ENCODE data around the gene C13orf46. TPM values are rescaled to one million over a fixed set of nuclear protein-coding genes. Genes with fewer than 3 reads are reported as not detected.

Gene C13orf46
- total RNA-seq, 1 experiment from 2014 or later: 0.07 TPM

DNA sequence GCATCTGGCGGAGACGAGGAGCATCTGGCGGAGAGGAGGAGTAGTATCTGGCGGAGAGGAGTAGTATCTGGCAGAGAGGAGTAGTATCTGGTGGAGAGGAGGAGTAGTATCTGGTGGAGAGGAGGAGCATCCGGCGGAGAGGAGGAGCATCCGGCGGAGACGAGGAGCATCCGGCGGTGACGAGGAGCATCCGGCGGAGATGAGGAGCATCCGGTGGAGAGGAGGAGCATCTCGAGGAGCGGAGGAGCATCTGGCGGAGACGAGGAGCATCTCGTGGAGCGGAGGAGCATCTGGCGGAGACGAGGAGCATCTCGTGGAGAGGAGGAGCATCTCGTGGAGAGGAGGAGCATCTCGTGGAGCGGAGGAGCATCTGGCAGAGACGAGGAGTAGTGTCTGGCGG, 18.6 kb downstream of the C13orf46 start:
- BruUV-seq (replicated peaks): no TSS peak
- no peak overlapping the region for H3K9ac ChIP-seq (ENCODE audit: low read length)
- no peaks in the 10 kb centered on the region for H4K20me1 ChIP-seq (ENCODE audit: low read length)
- no peaks in the 10 kb centered on the region for H3K79me2 ChIP-seq (ENCODE audit: low read length)
- H3K4me2 ChIP-seq (ENCODE audit: low read length): no peak overlapping the region
- no peaks in the 10 kb centered on the region for H3K27me3 ChIP-seq (ENCODE audit: low read length)
- no peak overlapping the region for H2AFZ ChIP-seq (ENCODE audit: low read length)
- H3F3A ChIP-seq (ENCODE audit: low read length, unreplicated experiment): no peaks in the 10 kb centered on the region
- H3K36me3 ChIP-seq (ENCODE audit: low read depth, low read length): no peaks in the 10 kb centered on the region
- no peaks in the 10 kb centered on the region for H3K9me3 ChIP-seq (ENCODE audit: low read length)
- no peaks in the 10 kb centered on the region for H3K4me1 ChIP-seq (ENCODE audit: insufficient read depth, low read length)
- no peak overlapping the region for H3K27ac ChIP-seq (ENCODE audit: low read length)
- ChIA-PET POLR2A (ENCODE audit: unreplicated experiment) (no interaction called here), CTCF (no interaction called here)
- ATAC-seq (no peak), DNase-seq (no peak)
- H3K4me3 ChIP-seq (ENCODE audit: low read length): no peak overlapping the region
- H3K9me2 ChIP-seq (replicated peaks; ENCODE audit: low read length): no peaks in the 10 kb centered on the region
- intact Hi-C loops (cut with micrococcal nuclease): no loop called here
- TF ChIP-seq EZH2phosphoT487 (IDR thresholded peaks at IDR 0.05; ENCODE audit: borderline replicate concordance, low read length): no peak
- TF ChIP-seq EZH2 (IDR thresholded peaks at IDR 0.05; ENCODE audit: low read length, unreplicated experiment): no peak
- TF ChIP-seq, protein P1, sequence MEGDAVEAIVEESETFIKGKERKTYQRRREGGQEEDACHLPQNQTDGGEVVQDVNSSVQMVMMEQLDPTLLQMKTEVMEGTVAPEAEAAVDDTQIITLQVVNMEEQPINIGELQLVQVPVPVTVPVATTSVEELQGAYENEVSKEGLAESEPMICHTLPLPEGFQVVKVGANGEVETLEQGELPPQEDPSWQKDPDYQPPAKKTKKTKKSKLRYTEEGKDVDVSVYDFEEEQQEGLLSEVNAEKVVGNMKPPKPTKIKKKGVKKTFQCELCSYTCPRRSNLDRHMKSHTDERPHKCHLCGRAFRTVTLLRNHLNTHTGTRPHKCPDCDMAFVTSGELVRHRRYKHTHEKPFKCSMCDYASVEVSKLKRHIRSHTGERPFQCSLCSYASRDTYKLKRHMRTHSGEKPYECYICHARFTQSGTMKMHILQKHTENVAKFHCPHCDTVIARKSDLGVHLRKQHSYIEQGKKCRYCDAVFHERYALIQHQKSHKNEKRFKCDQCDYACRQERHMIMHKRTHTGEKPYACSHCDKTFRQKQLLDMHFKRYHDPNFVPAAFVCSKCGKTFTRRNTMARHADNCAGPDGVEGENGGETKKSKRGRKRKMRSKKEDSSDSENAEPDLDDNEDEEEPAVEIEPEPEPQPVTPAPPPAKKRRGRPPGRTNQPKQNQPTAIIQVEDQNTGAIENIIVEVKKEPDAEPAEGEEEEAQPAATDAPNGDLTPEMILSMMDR (conservative IDR thresholded peaks at IDR 0.05; ENCODE audit: low read depth, low read length): no peak

DNA sequence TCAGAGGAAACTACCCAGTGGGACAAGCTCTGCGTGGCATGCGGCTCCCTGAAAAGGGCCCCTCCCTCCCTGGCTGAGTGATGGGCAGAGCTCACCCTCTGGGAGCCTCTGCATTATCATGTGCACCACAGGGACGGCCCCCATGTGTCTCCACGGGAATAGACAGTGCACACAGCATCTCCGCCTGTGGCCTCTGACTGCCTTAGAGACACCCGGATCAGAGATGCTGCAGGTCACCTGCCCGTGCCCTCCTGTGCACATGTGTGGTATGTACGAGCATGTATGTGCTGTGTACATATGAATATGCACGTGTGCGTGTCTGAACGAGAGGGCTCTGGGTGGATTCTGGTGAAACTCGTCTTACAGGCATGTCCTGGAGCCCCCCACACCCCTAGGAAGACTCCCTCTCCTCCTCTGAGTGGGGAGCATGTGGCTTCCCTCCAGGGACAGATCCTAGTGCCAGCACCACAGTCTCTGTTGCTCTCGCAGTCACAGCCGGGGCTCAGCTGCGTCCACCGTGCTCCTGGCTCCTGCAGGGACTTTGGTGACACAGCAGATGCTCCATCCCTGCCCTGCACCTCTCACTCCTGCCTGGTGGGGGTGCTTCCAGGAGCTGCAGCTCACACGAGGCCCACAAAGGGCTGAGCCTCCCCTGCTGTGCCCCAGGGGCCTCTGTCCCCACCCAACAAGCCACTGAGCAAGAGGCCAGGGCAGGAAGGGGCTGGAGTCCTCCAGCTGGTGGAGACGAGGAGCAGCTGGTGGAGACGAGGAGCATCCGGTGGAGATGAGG, 19.6 kb downstream of the C13orf46 start:
- Histone ChIP-seq H3K4me3 (ENCODE audit: low read length) (no peak overlapping the region), H2AFZ (ENCODE audit: low read length) (no peak overlapping the region), H3K9me2 (replicated peaks; ENCODE audit: low read length) (no peaks in the 10 kb centered on the region), H3F3A (ENCODE audit: low read length, unreplicated experiment) (no peaks in the 10 kb centered on the region), H4K20me1 (ENCODE audit: low read length) (no peaks in the 10 kb centered on the region), H3K79me2 (ENCODE audit: low read length) (no peaks in the 10 kb centered on the region), H3K27ac (ENCODE audit: low read length) (no peak overlapping the region), H3K4me1 (ENCODE audit: insufficient read depth, low read length) (no peaks in the 10 kb centered on the region), H3K9me3 (ENCODE audit: low read length) (no peaks in the 10 kb centered on the region), H3K36me3 (ENCODE audit: low read depth, low read length) (no peaks in the 10 kb centered on the region), H3K27me3 (ENCODE audit: low read length) (no peaks in the 10 kb centered on the region), H3K4me2 (ENCODE audit: low read length) (no peak overlapping the region), H3K9ac (ENCODE audit: low read length) (no peak overlapping the region)
- ChIA-PET CTCF (no interaction called here), POLR2A (ENCODE audit: unreplicated experiment) (no interaction called here)
- DNase-seq (no peak), ATAC-seq (no peak)
- intact Hi-C loops (cut with micrococcal nuclease): no loop called here
- BruUV-seq (replicated peaks): no TSS peak
- TF ChIP-seq EZH2 (IDR thresholded peaks at IDR 0.05; ENCODE audit: low read length, unreplicated experiment) (no peak), EZH2phosphoT487 (IDR thresholded peaks at IDR 0.05; ENCODE audit: borderline replicate concordance, low read length) (no peak)
- TF ChIP-seq, protein P1 (conservative IDR thresholded peaks at IDR 0.05; ENCODE audit: low read depth, low read length): no peak

DNA sequence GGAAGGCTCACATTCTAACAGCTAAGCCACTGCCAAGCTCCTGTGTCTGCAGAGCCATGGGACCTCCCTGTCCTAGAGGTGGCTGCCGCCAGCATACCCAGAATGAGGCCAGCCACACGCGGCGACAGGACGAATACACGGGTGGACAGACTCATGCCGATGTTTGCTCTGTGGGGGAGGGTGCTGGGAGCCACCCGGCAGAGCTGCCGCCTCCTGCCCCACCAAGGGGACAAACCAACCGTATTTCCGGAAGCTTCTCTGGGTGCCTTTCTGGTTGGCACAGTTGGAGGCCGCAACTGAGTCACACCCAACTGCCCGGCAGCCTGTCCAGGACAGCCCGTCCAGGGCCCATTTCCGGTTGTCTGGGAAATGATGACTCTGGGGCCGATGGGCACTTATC, 20.3 kb downstream of the C13orf46 start:
- ChIA-PET CTCF (no interaction called here), POLR2A (ENCODE audit: unreplicated experiment) (interaction anchor here (0.6 kb wide), 1 partner anchor 207 kb away, joined by 6 read pairs; no protein-coding TSS in a partner anchor)
- ATAC-seq (no peak), DNase-seq (no peak)
- Histone ChIP-seq H3K79me2 (ENCODE audit: low read length) (no peaks in the 10 kb centered on the region), H3K4me3 (ENCODE audit: low read length) (no peak overlapping the region), H3K9ac (ENCODE audit: low read length) (no peak overlapping the region), H3K4me1 (ENCODE audit: insufficient read depth, low read length) (no peaks in the 10 kb centered on the region), H3K4me2 (ENCODE audit: low read length) (no peak overlapping the region), H3K9me2 (replicated peaks; ENCODE audit: low read length) (no peaks in the 10 kb centered on the region), H4K20me1 (ENCODE audit: low read length) (no peaks in the 10 kb centered on the region), H3K27ac (ENCODE audit: low read length) (no peak overlapping the region), H3K9me3 (ENCODE audit: low read length) (no peaks in the 10 kb centered on the region), H3K27me3 (ENCODE audit: low read length) (no peaks in the 10 kb centered on the region), H2AFZ (ENCODE audit: low read length) (no peak overlapping the region), H3K36me3 (ENCODE audit: low read depth, low read length) (no peaks in the 10 kb centered on the region), H3F3A (ENCODE audit: low read length, unreplicated experiment) (no peaks in the 10 kb centered on the region)
- BruUV-seq (replicated peaks): no TSS peak
- TF ChIP-seq EZH2 (IDR thresholded peaks at IDR 0.05; ENCODE audit: low read length, unreplicated experiment): no peak
- TF ChIP-seq EZH2phosphoT487 (IDR thresholded peaks at IDR 0.05; ENCODE audit: borderline replicate concordance, low read length): no peak
- TF ChIP-seq, protein P1 (conservative IDR thresholded peaks at IDR 0.05; ENCODE audit: low read depth, low read length): no peak
- intact Hi-C loops (cut with micrococcal nuclease): no loop called here
